Measurements from ENCODE around the gene RPL38.

DNA sequence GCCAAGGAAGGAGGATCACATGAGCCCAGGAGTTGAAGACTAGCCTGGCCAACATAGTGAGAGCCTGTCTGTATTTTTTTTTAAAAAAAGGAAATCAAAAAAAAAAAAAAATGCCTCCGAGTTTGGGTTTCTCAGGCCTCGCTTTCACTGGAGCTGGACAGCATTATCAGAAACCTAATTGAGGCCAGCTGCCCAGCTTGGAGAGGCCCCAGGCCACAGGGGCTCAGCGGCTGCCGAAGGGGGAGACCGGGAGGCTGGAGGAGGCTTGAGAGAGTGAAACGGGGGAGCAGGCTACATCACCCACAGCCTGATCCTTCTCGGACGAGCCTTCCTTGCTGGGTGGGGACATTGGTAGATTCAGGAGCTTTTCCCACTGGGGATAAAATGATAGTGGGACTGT is 15.0 kb downstream of the RPL38 start:
- TF ChIP-seq CTCF (IDR thresholded peaks at IDR 0.05) (no peak), EZH2 (IDR thresholded peaks at IDR 0.05; ENCODE audit: borderline replicate concordance, insufficient read depth, low read depth, low read length, poor library complexity, severe bottlenecking) (no peak)
